Pancreas (tissue), 10 donors: ENCODE results near the gene ZNF23. TPM values are rescaled to one million over a fixed set of nuclear protein-coding genes. Genes with fewer than 3 reads are reported as not detected.

Experiments
- ATAC-seq, 4 donors: fragments of 200-7000 bp; cut with Tn5 transposase; one replicate each; pipeline versions ENCODE4 v1.8.0 to v1.9.1; 2020; ENCODE audit warnings: mild to moderate bottlenecking in 4 of 4, moderate library complexity in 4 of 4
- DNase-seq, 6 donors: peaks; one replicate each; pipeline ENCODE4 v3.0.0-alpha.2; 2020
- FAIRE-seq: peaks from 2 replicates; lab custom pipeline; 2012; peaks lifted over from hg19 to GRCh38; lab: Jason Lieb, UNC
- H3K27ac ChIP-seq, 4 donors: fragments of 200-600 bp; sonication (generic); 1 replicate in 3 of 4; 2 replicates in 1 of 4; pipeline versions ENCODE4 v1.5.0 to v1.8.0; 2020
- H3K27me3 ChIP-seq, 4 donors: fragments of 200-600 bp; one replicate each; pipeline ENCODE4 v1.8.0; 2021
- H3K36me3 ChIP-seq, 3 donors: fragments of 200-600 bp; sonication (generic) in 1 of 3; one replicate each; pipeline versions ENCODE4 v1.5.0 to v1.8.0; 2020 to 2021
- H3K4me1 ChIP-seq, 3 donors: fragments of 200-600 bp; one replicate each; pipeline ENCODE4 v1.8.0; 2021
- H3K4me3 ChIP-seq, 4 donors: fragments of 200-600 bp; sonication (generic) in 2 of 4; one replicate each; pipeline versions ENCODE4 v1.5.0 to v1.8.0; 2020 to 2021
- H3K9me3 ChIP-seq, 4 donors: fragments of 200-600 bp; one replicate each; pipeline ENCODE4 v1.8.0; 2021
- CTCF ChIP-seq, 4 donors: fragments of 200-600 bp; sonication (generic) in 3 of 4; IDR thresholded peaks; one replicate each; pipeline versions ENCODE4 v1.5.0 to v1.8.0; 2021; ENCODE audit warnings: antibody characterized with exemption in 4 of 4
- WGBS, 2 donors: extraction: QIAGEN DNeasy Blood & Tissue Kit; methylation state at CpG; one replicate each; pipeline ENCODE4 v1.1.7; 2013; 5-methylcytosine and 5-hydroxymethylcytosine counted together
- intact Hi-C, 3 donors: fragments of 100-400 bp; cut with DNase I; formaldehyde crosslinking; loops; one replicate each; pipeline versions ENCODE4 v1.11.1 to v1.14.2; 2022
- polyA plus RNA-seq, 2 donors: library from polyadenylated mRNA; stranded (reverse); fragments of 200-250 nt; gene quantifications; one replicate each; pipeline ENCODE4 v1.2.3, GENCODE V29; 2013
- total RNA-seq, 6 donors: library from RNA; stranded (reverse); fragmentation: NEBNext Ultra II Directional in 4 of 6; extraction: Animal tissue kit (Norgen Biotek cat#: 25700) in 4 of 6; gene quantifications; one replicate each; pipeline versions ENCODE4 v1.2.1 to v1.2.4, GENCODE V29; 2021 to 2023
- donor health status: healthy with polysubstance abuse.
- donor health status: DM: no; HTN: no; CAD: no; lungs with moderate emphysema.
- donor health status: DM: no; HTN: no; CAD: no.
- donor health status: control.
- donor health status: control.
- donor health status: Bipolar disorder and iron deficiency.
- donor health status: DM: yes; HTN: yes; CAD: no.
- donor health status: DM: no; HTN: no; CAD: no.
- donor health status: DM: no; HTN: no; CAD: no.
- donor health status: DM: yes; HTN: yes; CAD: no.

The ZNF23 gene
- total and polyA plus RNA-seq, 8 donors, result 2.6 to 14.5 (median 4.2) TPM

- ATAC-seq (no peak), FAIRE-seq (no peak), DNase-seq (no peak)
- Histone ChIP-seq H3K27me3 (no peaks in the 10 kb centered on the region), H3K4me3 (peak overlapping the region in 2 of 4 donors; percentile 98 to 99), H3K27ac (no peak overlapping the region), H3K36me3 (no peaks in the 10 kb centered on the region), H3K4me1 (peaks cover 0 to 11% (median 8%) of the 10 kb centered on the region in 3 donors), H3K9me3 (no peaks in the 10 kb centered on the region)
- WGBS, 2 donors, result 99 to 100% methylated on average over 1 of the region's 1 CpG
- intact Hi-C loops, result no loop called here
- no peak for TF ChIP-seq CTCF (IDR thresholded peaks at IDR 0.05)
Observed at GRCh38 chr16:71460941-71461340, 1.1 kb downstream of the ZNF23 start.

- ATAC-seq, result no peak
- Histone ChIP-seq H3K27me3 (no peaks in the 10 kb centered on the region), H3K27ac (no peak overlapping the region), H3K9me3 (no peaks in the 10 kb centered on the region), H3K4me3 (no peak overlapping the region), H3K36me3 (no peaks in the 10 kb centered on the region), H3K4me1 (peaks cover 0 to 11% (median 8%) of the 10 kb centered on the region in 3 donors)
- no peak for DNase-seq
- WGBS, 2 donors, result 80 to 81% methylated on average over 4 of the region's 4 CpGs
- no peak for FAIRE-seq
- TF ChIP-seq CTCF (IDR thresholded peaks at IDR 0.05), result no peak
- intact Hi-C loops, result no loop called here
Observed at GRCh38 chr16:71460236-71460635, 1.8 kb downstream of the ZNF23 start.

GRCh38 chr16:71459510-71459909 is 2.5 kb downstream of the ZNF23 start:
- intact Hi-C loops, result no loop called here
- FAIRE-seq, result no peak

GRCh38 chr16:71456801-71457200 is 5.2 kb downstream of the ZNF23 start:
- no peaks in the 10 kb centered on the region for H3K9me3 ChIP-seq
- DNase-seq (no peak), ATAC-seq (no peak), FAIRE-seq (no peak)
- peaks cover 0 to 8% (median 6%) of the 10 kb centered on the region in 3 donors for H3K4me1 ChIP-seq
- peaks cover 0 to 31% (median 12%) of the 10 kb centered on the region in 3 donors for H3K36me3 ChIP-seq
- WGBS, 2 donors, result 94 to 98% methylated on average over 4 of the region's 4 CpGs
- no peak overlapping the region for H3K27ac ChIP-seq
- no peaks in the 10 kb centered on the region for H3K27me3 ChIP-seq
- intact Hi-C loops, result no loop called here
- TF ChIP-seq CTCF (IDR thresholded peaks at IDR 0.05), result no peak
- H3K4me3 ChIP-seq, result no peak overlapping the region

More at GRCh38 chr16:71459510-71459909, 2.5 kb downstream of the ZNF23 start:
- Histone ChIP-seq H3K4me3 (no peak overlapping the region), H3K36me3 (peaks cover 0 to 7% (median 0%) of the 10 kb centered on the region in 3 donors), H3K9me3 (no peaks in the 10 kb centered on the region), H3K27ac (no peak overlapping the region), H3K27me3 (no peaks in the 10 kb centered on the region), H3K4me1 (peaks cover 0 to 11% (median 8%) of the 10 kb centered on the region in 3 donors)
- TF ChIP-seq CTCF (IDR thresholded peaks at IDR 0.05), result no peak
- DNase-seq, result no peak
- ATAC-seq, result no peak

- H3K4me3 ChIP-seq, result no peak overlapping the region
- FAIRE-seq (no peak), ATAC-seq (no peak), DNase-seq (no peak)
- peaks cover 0 to 15% (median 9%) of the 10 kb centered on the region in 4 donors for H3K9me3 ChIP-seq
- intact Hi-C loops, result no loop called here
- no peak for TF ChIP-seq CTCF (IDR thresholded peaks at IDR 0.05)
- H3K36me3 ChIP-seq, result peaks cover 4 to 67% (median 31%) of the 10 kb centered on the region in 3 donors
- H3K4me1 ChIP-seq, result no peaks in the 10 kb centered on the region
- no peaks in the 10 kb centered on the region for H3K27me3 ChIP-seq
- H3K27ac ChIP-seq, result no peak overlapping the region
Observed at GRCh38 chr16:71453036-71453435, 9.0 kb downstream of the ZNF23 start.
